Fibroblast of skin of right quadriceps (primary cell): ENCODE data around the gene C17orf114.
A peak's percentile ranks its signal among the peaks of the same experiment; 100 is the strongest.
"Not testable (repeated sequence)": the region's sequence is repeated elsewhere in the genome, so short reads cannot be mapped to it uniquely, and the experiment has no call there.

Source experiments
- DNase-seq: peaks from one replicate; pipeline ENCODE4 v3.0.0-alpha.2; 2013

Gene C17orf114

GRCh38 chr17:4802228-4802627 is at the start of gene C17orf114:
TSS of gene C17orf114 (minus strand) at chr17:4802328.
- DNase-seq: no peak

GRCh38 chr17:4851084-4851483 is 49.0 kb upstream of the C17orf114 start:
- DNase-seq: no peak

- DNase-seq: no peak
Measured at GRCh38 chr17:4850246-4850645, 48.1 kb upstream of the C17orf114 start.

GRCh38 chr17:4849011-4849536 is 46.9 kb upstream of the C17orf114 start:
- no peak for DNase-seq

GRCh38 chr17:4846635-4847390 is 44.7 kb upstream of the C17orf114 start:
- no peak for DNase-seq

- no peak for DNase-seq
Measured at GRCh38 chr17:4845118-4845517, 43.0 kb upstream of the C17orf114 start.

- DNase-seq: no peak
Measured at GRCh38 chr17:4843321-4844000, 41.3 kb upstream of the C17orf114 start.

GRCh38 chr17:4842376-4842775 is 40.2 kb upstream of the C17orf114 start:
- no peak for DNase-seq

GRCh38 chr17:4840893-4841242 is 38.7 kb upstream of the C17orf114 start:
- DNase-seq: no peak

GRCh38 chr17:4839965-4840892 is 38.1 kb upstream of the C17orf114 start:
- DNase-seq: no peak

- no peak for DNase-seq
Measured at GRCh38 chr17:4839221-4839620, 37.1 kb upstream of the C17orf114 start.

GRCh38 chr17:4838309-4838785 is 36.2 kb upstream of the C17orf114 start:
- no peak for DNase-seq

GRCh38 chr17:4837471-4838308 is 35.6 kb upstream of the C17orf114 start:
- no peak for DNase-seq

GRCh38 chr17:4836221-4836620 is 34.1 kb upstream of the C17orf114 start:
- no peak for DNase-seq

- no peak for DNase-seq
Measured at GRCh38 chr17:4834681-4835020, 32.5 kb upstream of the C17orf114 start.

- peak; percentile 58 for DNase-seq
Measured at GRCh38 chr17:4833941-4834680, 32.0 kb upstream of the C17orf114 start.

GRCh38 chr17:4833178-4833940 is 31.2 kb upstream of the C17orf114 start, which contains the start of gene MINK1:
TSS of gene MINK1 (plus strand) at chr17:4833340. CDS start at chr17:4833584, 244 bp downstream.
- peak; percentile 93 for DNase-seq

- not testable (repeated sequence) for DNase-seq
Measured at GRCh38 chr17:4832829-4833177, 30.7 kb upstream of the C17orf114 start.

GRCh38 chr17:4827399-4827798 is 25.3 kb upstream of the C17orf114 start:
- no peak for DNase-seq

GRCh38 chr17:4823373-4824089 is 21.4 kb upstream of the C17orf114 start:
- no peak for DNase-seq
